Upper lobe of right lung (tissue), 1 donor: Measurements from ENCODE around the gene PCDHGA1. TPM values are rescaled to one million over a fixed set of nuclear protein-coding genes. Genes with fewer than 3 reads are reported as not detected.

Experiments
- ATAC-seq: fragments of 200-7000 bp; cut with Tn5 transposase; one replicate; pipeline ENCODE4 v1.9.1; 2020; ENCODE audit warnings: mild to moderate bottlenecking, moderate library complexity
- DNase-seq: peaks from one replicate; pipeline ENCODE4 v3.0.0-alpha.2; 2020
- H3K27ac ChIP-seq: fragments of 200-600 bp; one replicate; pipeline ENCODE4 v1.8.0; 2022
- H3K27me3 ChIP-seq: fragments of 200-600 bp; one replicate; pipeline ENCODE4 v1.8.0; 2022; ENCODE audit warnings: mild to moderate bottlenecking
- H3K36me3 ChIP-seq: fragments of 200-600 bp; one replicate; pipeline ENCODE4 v1.8.0; 2022
- H3K4me1 ChIP-seq: fragments of 200-600 bp; one replicate; pipeline ENCODE4 v1.8.0; 2022
- H3K4me3 ChIP-seq: fragments of 200-600 bp; one replicate; pipeline ENCODE4 v1.8.0; 2022; ENCODE audit warnings: mild to moderate bottlenecking
- H3K9me3 ChIP-seq: fragments of 200-600 bp; one replicate; pipeline ENCODE4 v1.8.0; 2022
- CTCF ChIP-seq: fragments of 200-600 bp; IDR thresholded peaks from one replicate; pipeline ENCODE4 v1.8.0; 2022; ENCODE audit warnings: antibody characterized with exemption
- intact Hi-C: fragments of 100-400 bp; cut with DNase I; formaldehyde crosslinking; loops from one replicate; pipeline ENCODE4 v1.11.0; 2022
- total RNA-seq: library from RNA; stranded (reverse); fragmentation: NEBNext Ultra II Directional; extraction: Animal tissue kit (Norgen Biotek cat#: 25700); gene quantifications from one replicate; pipeline ENCODE4 v1.2.1, GENCODE V29; 2021
- donor health status: DM: no; HTN: yes; CAD: no; lungs with severe emphysema.

The PCDHGA1 gene
- total RNA-seq, 1 donor from 2014 or later: 0.46 TPM

- no peaks in the 10 kb centered on the region for H3K9me3 ChIP-seq
- H3K36me3 ChIP-seq: peaks cover 44% of the 10 kb centered on the region
- H3K27ac ChIP-seq: peak overlapping the region; percentile 76
- intact Hi-C loops: no loop called here
- peaks cover 65% of the 10 kb centered on the region for H3K4me1 ChIP-seq
- ATAC-seq (no peak), DNase-seq (no peak)
- no peak overlapping the region for H3K4me3 ChIP-seq
- no peaks in the 10 kb centered on the region for H3K27me3 ChIP-seq
- no peak for TF ChIP-seq CTCF
Observed at GRCh38 chr5:141517880-141518617, 187.7 kb downstream of the PCDHGA1 start.

GRCh38 chr5:141518618-141519015 lies 188.3 kb downstream of the PCDHGA1 start:
- Histone ChIP-seq H3K4me1 (peaks cover 65% of the 10 kb centered on the region), H3K36me3 (peaks cover 49% of the 10 kb centered on the region)
- intact Hi-C loops: no loop called here

GRCh38 chr5:141519605-141520565 lies 189.6 kb downstream of the PCDHGA1 start:
- no peak for TF ChIP-seq CTCF
- Histone ChIP-seq H3K27me3 (no peaks in the 10 kb centered on the region), H3K4me3 (no peak overlapping the region), H3K27ac (peak overlapping the region; percentile 72), H3K9me3 (no peaks in the 10 kb centered on the region), H3K4me1 (peaks cover 64% of the 10 kb centered on the region), H3K36me3 (peaks cover 57% of the 10 kb centered on the region)
- DNase-seq (no peak), ATAC-seq (peak; percentile 41)
- intact Hi-C loops: no loop called here

More at GRCh38 chr5:141518618-141519015, 188.3 kb downstream of the PCDHGA1 start:
- Histone ChIP-seq H3K9me3 (no peaks in the 10 kb centered on the region), H3K27me3 (no peaks in the 10 kb centered on the region), H3K4me3 (no peak overlapping the region), H3K27ac (peak overlapping the region; percentile 39)
- ATAC-seq: no peak
- TF ChIP-seq CTCF: no peak
- no peak for DNase-seq

GRCh38 chr5:141521244-141521781 lies 191.0 kb downstream of the PCDHGA1 start:
- intact Hi-C loops: no loop called here
- H3K36me3 ChIP-seq: peaks cover 66% of the 10 kb centered on the region
- DNase-seq: no peak
- peak overlapping the region; percentile 72 for H3K27ac ChIP-seq
- H3K27me3 ChIP-seq: no peaks in the 10 kb centered on the region
- no peaks in the 10 kb centered on the region for H3K9me3 ChIP-seq
- TF ChIP-seq CTCF: no peak
- no peak overlapping the region for H3K4me3 ChIP-seq
- peaks cover 72% of the 10 kb centered on the region for H3K4me1 ChIP-seq
- ATAC-seq: peak; percentile 46

- no peak for ATAC-seq
- no peak for TF ChIP-seq CTCF
- H3K27ac ChIP-seq: peak overlapping the region; percentile 72
Observed at GRCh38 chr5:141522301-141522700, 192.0 kb downstream of the PCDHGA1 start.

More at GRCh38 chr5:141522301-141522700, 192.0 kb downstream of the PCDHGA1 start:
- intact Hi-C loops: no loop called here
- Histone ChIP-seq H3K4me1 (peaks cover 72% of the 10 kb centered on the region), H3K9me3 (no peaks in the 10 kb centered on the region), H3K36me3 (peaks cover 68% of the 10 kb centered on the region), H3K27me3 (no peaks in the 10 kb centered on the region), H3K4me3 (no peak overlapping the region)
- no peak for DNase-seq
